K562 (cell line): Measurements from ENCODE around the gene GABRQ. TPM values are rescaled to one million over a fixed set of nuclear protein-coding genes. Genes with fewer than 3 reads are reported as not detected.
"Not testable (repeated sequence)": the region's sequence is repeated elsewhere in the genome, so short reads cannot be mapped to it uniquely, and the experiment has no call there.

Source experiments
- ATAC-seq: fragments of 200-7000 bp; cut with Tn5 transposase; 3 replicates; pipeline ENCODE4 v1.9.1; 2020; ENCODE audit warnings: moderate library complexity
- BruUV-seq: library from RNA; stranded (reverse); fragments of 400-500 nt; replicated peaks from 2 replicates; lab custom pipeline; 2021; lab: Mats Ljungman, UMichigan
- CTCF ChIA-PET: fragments of 300-600 bp; formaldehyde crosslinking; extraction: SDS; loops from one replicate; lab custom pipeline; 2021; ENCODE audit warnings: low intra/inter-chr PET ratio; lab: Yijun Ruan, JAX
- POLR2A ChIA-PET: fragments of 300-600, 350-650 bp; sonication (Branson Sonifier 250); formaldehyde crosslinking; extraction: SDS; loops from one replicate; lab custom pipeline; 2021; ENCODE audit warnings: antibody characterized with exemption, inconsistent platforms; lab: Yijun Ruan, JAX
- DNase-seq, 4 experiments: peaks; one replicate each; pipeline versions ENCODE4 v3.0.0 to v3.0.0-alpha.2; 2011 to 2018; ENCODE audit warnings: low spot score in 3 of 4, mixed read lengths in 3 of 4; ENCODE audit errors: extremely low read depth in 1 of 4
- FAIRE-seq: peaks from 2 replicates; lab custom pipeline; 2011; peaks lifted over from hg19 to GRCh38; lab: Jason Lieb, UNC
- H2AFZ ChIP-seq: 2 replicates; pipeline ENCODE4 v1.6.0; 2011; ENCODE audit warnings: low read depth, low read length, control low read depth, inconsistent platforms
- H3K27ac ChIP-seq: fragments of 200-600 bp; 3 replicates; pipeline ENCODE4 v1.8.0; 2011; ENCODE audit warnings: low read depth, mild to moderate bottlenecking, control low read depth, inconsistent platforms, low read length, moderate library complexity, mixed read lengths; ENCODE audit errors: extremely low read depth
- H3K27me3 ChIP-seq, 2 experiments: fragments of 300-600 bp in 1 of 2; 2 replicates in 1 of 2; 3 replicates in 1 of 2; pipeline versions ENCODE4 v1.6.0 to v1.8.0; 2011; ENCODE audit warnings: inconsistent platforms in 2 of 2, low read length in 2 of 2, mild to moderate bottlenecking in 1 of 2, mixed read lengths in 1 of 2, moderate library complexity in 1 of 2; ENCODE audit not compliant: control insufficient read depth in 2 of 2, insufficient read depth in 2 of 2
- H3K36me3 ChIP-seq: fragments of 300-600 bp; 3 replicates; pipeline ENCODE4 v1.8.0; 2011; ENCODE audit warnings: mild to moderate bottlenecking, low read length, inconsistent platforms; ENCODE audit not compliant: control insufficient read depth, insufficient read depth
- H3K4me1 ChIP-seq, 2 experiments: fragments of 200-600 bp in 1 of 2; replicated peaks in 1 of 2; 2 replicates in 1 of 2; 3 replicates in 1 of 2; pipeline versions ENCODE4 v1.5.1 to v1.8.0; 2011; ENCODE audit warnings: inconsistent platforms in 2 of 2, low read length in 2 of 2, mild to moderate bottlenecking in 1 of 2, mixed read lengths in 1 of 2, moderate library complexity in 1 of 2; ENCODE audit not compliant: control insufficient read depth in 2 of 2, insufficient read depth in 2 of 2
- H3K4me2 ChIP-seq: 2 replicates; pipeline ENCODE4 v1.6.1; 2011; ENCODE audit warnings: low read length, control low read depth, inconsistent platforms, mixed read lengths; ENCODE audit not compliant: insufficient read depth
- H3K4me3 ChIP-seq: fragments of 200-600 bp; sonication (generic), shearing (Covaris generic); 2 replicates; pipeline ENCODE4 v1.5.1; 2016; ENCODE audit warnings: control low read depth, inconsistent platforms
- H3K79me2 ChIP-seq: fragments of 200-600 bp; 3 replicates; pipeline ENCODE4 v1.8.0; 2011; ENCODE audit warnings: low read length, inconsistent platforms; ENCODE audit not compliant: control insufficient read depth, insufficient read depth
- H3K9ac ChIP-seq, 2 experiments: 2 replicates each; pipeline versions ENCODE4 v1.6.0 to v1.6.1; 2011; ENCODE audit warnings: low read depth in 2 of 2, low read length in 2 of 2, control low read depth in 1 of 2, inconsistent platforms in 1 of 2, mild to moderate bottlenecking in 1 of 2, mixed read lengths in 1 of 2; ENCODE audit not compliant: insufficient read depth in 1 of 2
- H3K9me1 ChIP-seq: one replicate; pipeline ENCODE4 v1.6.0; 2011; ENCODE audit warnings: inconsistent platforms, mild to moderate bottlenecking, low read length, moderate library complexity; ENCODE audit not compliant: control insufficient read depth, insufficient read depth
- H3K9me3 ChIP-seq: replicated peaks from 2 replicates; pipeline ENCODE4 v1.5.1; 2011; ENCODE audit warnings: low read depth, low read length, inconsistent platforms; ENCODE audit not compliant: control insufficient read depth, insufficient read depth
- H4K20me1 ChIP-seq: replicated peaks from 2 replicates; pipeline ENCODE4 v1.6.1; 2011; ENCODE audit warnings: low read length, inconsistent platforms, mixed read lengths; ENCODE audit not compliant: control insufficient read depth, insufficient read depth
- ZNF146 ChIP-seq: IDR thresholded peaks from one replicate; pipeline ENCODE4 v1.6.1; 2018; ENCODE audit warnings: missing compliant biosample characterization; ENCODE audit not compliant: unreplicated experiment
- WGBS: fragments of 100-300 bp; shearing (Covaris generic); methylation state at CpG from one replicate; pipeline ENCODE4 v1.1.6; 2016; ENCODE audit warnings: low coverage, mixed read lengths; ENCODE audit not compliant: insufficient coverage; ENCODE audit errors: missing lambda C conversion rate; 5-methylcytosine and 5-hydroxymethylcytosine counted together
- in situ Hi-C: fragments of 300-500 bp; cut with MboI; formaldehyde crosslinking; loops from 4 replicates; pipeline ENCODE4 v1.15.0; 2018; ENCODE audit warnings: inconsistent platforms, mixed read lengths
- intact Hi-C: fragments of 100-400 bp; cut with micrococcal nuclease; formaldehyde crosslinking; loops from 2 replicates; pipeline ENCODE4 v1.14.2; 2022
- polyA plus RNA-seq, 8 experiments: library from polyadenylated mRNA; depleted of rRNA in 4 of 8; stranded (reverse) in 5 of 8; unstranded in 3 of 8; fragments of >200 nt; fragmentation: Nextera tagmentation in 2 of 8; fragmentation: Illumina TruSeq in 1 of 8; extraction: Ambion mirVana in 2 of 8; extraction: Trizol in 1 of 8; gene quantifications; 2 replicates each; pipeline versions ENCODE4 v1.2.1 to v1.2.3, GENCODE V29; 2011 to 2014; ENCODE audit warnings: inconsistent platforms in 1 of 8, missing spikeins in 1 of 8
- total RNA-seq, 7 experiments: library from RNA; depleted of rRNA in 6 of 7; stranded (reverse); fragments of >200 nt in 6 of 7; fragmentation: Illumina TruSeq in 2 of 7; extraction: Trizol in 2 of 7; gene quantifications; 2 replicates each; pipeline versions ENCODE4 v1.2.1 to v1.2.3, GENCODE V29; 2011 to 2021; ENCODE audit warnings: low replicate concordance in 1 of 7

The GABRQ gene
- total and polyA plus RNA-seq, 9 of the 15 experiments (the other 6 are each of a cell fraction or from before 2014, with no cell fraction given): 0.25 to 3.2 (median 1.8) TPM

- 92% methylated on average over 1 of the region's 3 CpGs for WGBS
Measured at GRCh38 chrX:152674652-152675051, 37.0 kb downstream of the GABRQ start.

GRCh38 chrX:152681012-152681411, 43.3 kb downstream of the GABRQ start:
- H3K9ac ChIP-seq, BruUV-seq, DNase-seq, H3K27me3 ChIP-seq, H3K36me3 ChIP-seq, CTCF ChIA-PET, H3K9me1 ChIP-seq, H3K4me1 ChIP-seq, H4K20me1 ChIP-seq, H3K4me3 ChIP-seq, H3K27ac ChIP-seq, H3K9me3 ChIP-seq, intact Hi-C loops, H3K79me2 ChIP-seq, POLR2A ChIA-PET, H3K4me2 ChIP-seq, H2AFZ ChIP-seq, in situ Hi-C loops: not testable (repeated sequence)
- FAIRE-seq (peak; percentile 94), ATAC-seq (peak; percentile 99)
- no CpG with 5 or more reads among the region's 3 CpGs for WGBS

More at GRCh38 chrX:152674652-152675051, 37.0 kb downstream of the GABRQ start:
- H3K4me2 ChIP-seq, H3K9me1 ChIP-seq, H3K36me3 ChIP-seq, H2AFZ ChIP-seq, intact Hi-C loops, FAIRE-seq, DNase-seq, CTCF ChIA-PET, H3K9ac ChIP-seq, BruUV-seq, H4K20me1 ChIP-seq, POLR2A ChIA-PET, H3K27ac ChIP-seq: not testable (repeated sequence)
- peak; percentile 62 for TF ChIP-seq ZNF146 (CRISPR knock-in tag)
- TF ChIP-seq, all 486 proteins: peak for 1; not testable (repeated sequence) for 485
- not testable (repeated sequence) for H3K4me3 ChIP-seq, ATAC-seq, H3K27me3 ChIP-seq, H3K9me3 ChIP-seq, H3K4me1 ChIP-seq, H3K79me2 ChIP-seq
- in situ Hi-C loops: loop anchor here (10.0 kb wide), 1 partner anchor 110 kb away; no protein-coding TSS in a partner anchor

GRCh38 chrX:152697952-152698931, 60.5 kb downstream of the GABRQ start, which contains the start of gene MAGEA3:
Gene MAGEA3, plus strand, starts transcription at chrX:152698794. Its CDS starts 2,039 bp downstream, at chrX:152700833.
- in situ Hi-C loops, POLR2A ChIA-PET, CTCF ChIA-PET: not testable (repeated sequence)

More at GRCh38 chrX:152697952-152698931, 60.5 kb downstream of the GABRQ start, which contains the start of gene MAGEA3:
- FAIRE-seq (peak; percentile 98), ATAC-seq (peak; percentile 97)
- Histone ChIP-seq H3K9ac (peak within 1 kb of the TSS in 1 of 2 experiments; percentile 64; a peak in 2 of 4 replicates), H3K4me2 (peak within 1 kb of the TSS; percentile 60; the same call in 1 of the 2 replicates), H3K4me3 (peak within 1 kb of the TSS; percentile 30)
- DNase-seq, H3K27me3 ChIP-seq, H3K4me1 ChIP-seq, H3K27ac ChIP-seq, H4K20me1 ChIP-seq, intact Hi-C loops, H3K36me3 ChIP-seq, H3K79me2 ChIP-seq, BruUV-seq, H3K9me1 ChIP-seq, H3K9me3 ChIP-seq, H2AFZ ChIP-seq: not testable (repeated sequence)
- WGBS: 4% methylated on average over 3 of the region's 34 CpGs
